Esophagus (tissue), 2 donors: ENCODE measurements around the gene C12orf50. TPM values are rescaled to one million over a fixed set of nuclear protein-coding genes. Genes with fewer than 3 reads are reported as not detected.

Experiments
- H3K27ac ChIP-seq, 2 donors: one replicate each; pipeline ENCODE4 v1.5.1; 2013; ENCODE audit warnings: low read depth in 2 of 2, mild to moderate bottlenecking in 2 of 2, inconsistent platforms in 1 of 2, low read length in 1 of 2, moderate library complexity in 1 of 2
- H3K27me3 ChIP-seq, 2 donors: one replicate each; pipeline ENCODE4 v1.6.1; 2013; ENCODE audit warnings: low read length in 2 of 2, control low read depth in 1 of 2, mild to moderate bottlenecking in 1 of 2; ENCODE audit not compliant: insufficient read depth in 2 of 2, control insufficient read depth in 1 of 2
- H3K36me3 ChIP-seq, 2 donors: one replicate each; pipeline ENCODE4 v1.6.1; 2013; ENCODE audit warnings: low read length in 1 of 2; ENCODE audit not compliant: control insufficient read depth in 2 of 2, insufficient read depth in 2 of 2
- H3K4me1 ChIP-seq, 2 donors: one replicate each; pipeline ENCODE4 v1.6.1; 2013; ENCODE audit warnings: low read length in 1 of 2; ENCODE audit not compliant: control insufficient read depth in 2 of 2, insufficient read depth in 2 of 2
- H3K4me3 ChIP-seq, 2 donors: one replicate each; pipeline ENCODE4 v1.5.1; 2013; ENCODE audit warnings: low read length in 2 of 2, mild to moderate bottlenecking in 2 of 2, low read depth in 1 of 2, moderate library complexity in 1 of 2
- H3K9me3 ChIP-seq, 2 donors: one replicate each; pipeline ENCODE4 v1.6.1; 2013; ENCODE audit warnings: mild to moderate bottlenecking in 2 of 2, low read depth in 1 of 2, low read length in 1 of 2, moderate library complexity in 1 of 2; ENCODE audit not compliant: control insufficient read depth in 2 of 2, insufficient read depth in 1 of 2
- WGBS, 2 donors: extraction: QIAGEN DNeasy Blood & Tissue Kit; methylation state at CpG; one replicate each; pipeline ENCODE4 v1.1.7; 2013; 5-methylcytosine and 5-hydroxymethylcytosine counted together
- polyA plus RNA-seq, 2 donors: library from polyadenylated mRNA; stranded (reverse); fragments of 200-250 nt; gene quantifications; one replicate each; pipeline ENCODE4 v1.2.3, GENCODE V29; 2013
- donor health status: healthy with polysubstance abuse.
- donor health status: Bipolar disorder and iron deficiency.

Gene C12orf50, protein sequence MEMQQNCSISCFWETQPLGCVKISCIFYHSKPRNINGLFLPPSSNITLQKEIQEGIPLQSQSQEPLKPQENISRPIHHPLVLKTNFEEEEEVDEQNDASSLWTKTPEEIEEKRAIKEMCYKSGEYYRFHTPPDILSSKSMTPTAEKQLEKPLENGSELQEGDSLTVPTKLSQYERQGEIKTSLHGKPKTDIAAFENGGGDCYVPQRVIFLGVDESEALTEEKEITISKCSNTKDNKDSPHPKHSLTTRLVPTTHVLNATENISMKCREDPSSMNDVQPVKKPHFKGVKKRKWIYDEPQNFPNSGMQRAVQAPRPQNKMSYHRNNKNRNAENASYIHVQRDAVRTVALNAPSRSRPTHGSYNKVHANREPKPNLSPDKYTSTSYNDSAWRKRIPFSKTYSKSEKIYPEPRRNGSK
- not detected for polyA plus RNA-seq

DNA sequence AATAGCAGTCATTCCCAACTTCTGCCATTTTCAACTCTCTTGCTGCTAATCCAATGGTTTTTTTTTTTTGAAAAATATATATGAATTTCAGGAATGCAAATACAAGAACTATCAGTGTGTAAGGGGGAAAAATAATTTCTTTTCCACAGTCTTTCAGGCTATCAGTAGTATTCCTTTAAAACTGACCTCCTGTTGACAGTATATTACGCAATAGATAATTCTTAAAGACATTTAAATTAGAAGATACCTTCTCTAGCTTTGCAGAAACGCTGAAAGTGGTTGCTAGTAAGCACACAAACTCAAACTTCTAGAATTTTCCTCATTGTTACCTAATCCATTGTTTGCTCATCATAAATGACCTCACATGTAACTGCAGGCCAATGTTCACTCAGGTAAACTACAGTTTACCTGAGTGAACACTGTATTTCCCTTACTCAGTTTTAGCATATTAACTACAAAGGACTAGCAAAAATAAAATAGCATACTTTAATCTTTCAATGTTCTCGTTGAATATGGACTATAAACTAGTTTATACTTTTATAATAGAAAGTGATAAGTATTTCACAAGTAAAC lies at the start of gene C12orf50:
TSS of gene C12orf50 (minus strand) at position 309 of the 573 bp plus-strand sequence. CDS start 2,439 bp downstream, outside the sequence.
- Histone ChIP-seq H3K27ac (no peak within 1 kb of the TSS), H3K27me3 (no peaks in the 10 kb centered on the region), H3K4me3 (no peak within 1 kb of the TSS), H3K4me1 (no peaks in the 10 kb centered on the region), H3K36me3 (no peaks in the 10 kb centered on the region), H3K9me3 (no peaks in the 10 kb centered on the region)
- 49 to 52% methylated on average over 3 of the region's 3 CpGs for WGBS, 2 donors

DNA sequence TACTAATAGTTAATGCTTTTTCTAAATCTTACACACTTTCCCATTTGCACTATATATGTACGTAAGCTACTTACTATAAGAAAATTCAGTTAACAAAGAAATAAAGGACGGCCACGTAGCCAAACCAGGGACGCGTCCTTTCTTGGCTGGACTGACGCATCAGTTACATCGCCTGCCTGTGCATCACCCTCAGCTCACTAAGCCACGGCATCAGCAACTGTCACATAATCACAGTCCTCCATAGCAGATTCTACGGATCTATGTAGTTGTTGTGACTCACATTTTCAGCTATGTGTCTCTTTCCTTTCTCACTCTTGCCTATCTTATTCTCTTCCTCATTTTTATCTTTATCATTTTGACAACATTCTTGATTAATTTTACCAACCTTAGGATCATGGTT lies 38.1 kb upstream of the C12orf50 start:
- H3K36me3 ChIP-seq, result no peaks in the 10 kb centered on the region
- H3K4me1 ChIP-seq, result no peaks in the 10 kb centered on the region
- no peak overlapping the region for H3K4me3 ChIP-seq
- H3K27me3 ChIP-seq, result no peaks in the 10 kb centered on the region
- no peak overlapping the region for H3K27ac ChIP-seq
- H3K9me3 ChIP-seq, result no peaks in the 10 kb centered on the region
- WGBS, 2 donors, result 98% methylated on average over 9 of the region's 9 CpGs

DNA sequence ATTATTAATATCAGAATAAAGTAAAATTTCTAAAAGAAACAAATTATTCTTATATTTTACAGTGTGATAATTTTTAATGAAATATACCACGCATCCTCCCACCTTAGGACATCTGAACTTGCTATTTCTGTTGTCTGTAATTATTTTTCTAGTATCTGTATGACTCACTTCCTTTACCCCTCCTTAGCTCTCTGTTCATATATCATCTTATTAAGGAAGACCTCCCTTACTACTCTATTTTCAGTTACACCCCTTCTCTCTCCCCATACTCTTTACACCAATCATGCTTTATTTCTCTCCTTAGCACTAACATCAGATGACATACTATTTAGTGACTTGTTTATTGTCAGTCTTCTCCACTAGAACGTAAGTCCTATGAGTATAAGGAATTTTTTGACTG lies 34.2 kb upstream of the C12orf50 start:
- Histone ChIP-seq H3K9me3 (no peaks in the 10 kb centered on the region), H3K36me3 (no peaks in the 10 kb centered on the region), H3K4me1 (no peaks in the 10 kb centered on the region), H3K4me3 (no peak overlapping the region), H3K27me3 (no peaks in the 10 kb centered on the region), H3K27ac (no peak overlapping the region)
- 88 to 89% methylated on average over 2 of the region's 2 CpGs for WGBS, 2 donors

DNA sequence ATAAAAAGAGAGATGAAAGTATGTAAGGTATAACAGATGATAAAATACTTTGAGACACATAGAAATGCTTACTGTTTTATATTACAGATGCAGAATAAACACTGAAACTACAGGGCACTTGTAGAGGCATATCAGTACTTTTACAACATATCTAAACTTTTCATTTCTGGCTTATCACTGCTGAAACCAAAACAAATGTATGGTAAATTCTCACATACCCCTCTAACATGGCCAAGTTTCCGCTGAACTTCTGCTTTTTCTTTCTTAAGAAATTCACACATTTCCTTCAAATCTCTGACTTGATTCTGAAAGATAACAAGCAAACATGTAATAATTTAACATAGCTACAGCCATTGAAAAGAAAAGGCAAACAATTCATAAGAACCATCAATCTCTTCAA lies 33.3 kb upstream of the C12orf50 start:
- WGBS, 2 donors, result 83 to 90% methylated on average over 1 of the region's 1 CpG
- no peaks in the 10 kb centered on the region for H3K4me1 ChIP-seq
- H3K36me3 ChIP-seq, result no peaks in the 10 kb centered on the region
- no peaks in the 10 kb centered on the region for H3K27me3 ChIP-seq
- no peak overlapping the region for H3K27ac ChIP-seq
- H3K4me3 ChIP-seq, result no peak overlapping the region
- H3K9me3 ChIP-seq, result no peaks in the 10 kb centered on the region

DNA sequence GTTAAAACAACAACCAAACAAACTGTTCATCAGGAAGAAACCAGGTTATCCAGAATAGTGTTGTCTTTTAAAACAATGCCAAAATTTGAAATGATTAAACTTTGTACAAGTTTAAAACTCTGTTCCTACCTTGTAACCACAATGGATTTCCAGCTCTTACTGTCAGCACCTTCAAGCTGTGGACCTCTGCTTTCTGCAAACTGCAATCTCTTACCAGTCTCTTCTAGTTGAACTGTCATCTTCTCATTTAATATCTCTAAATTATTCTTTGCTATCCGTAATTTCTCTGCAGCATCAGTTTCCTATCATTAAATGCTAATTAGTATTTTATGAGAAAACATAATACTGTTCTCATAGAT lies 29.5 kb upstream of the C12orf50 start:
- whole genome bisulfite sequencing, 2 donors, result 96 to 98% methylated on average over 1 of the region's 1 CpG
- no peaks in the 10 kb centered on the region for H3K27me3 ChIP-seq
- no peaks in the 10 kb centered on the region for H3K36me3 ChIP-seq
- H3K9me3 ChIP-seq, result no peaks in the 10 kb centered on the region
- no peaks in the 10 kb centered on the region for H3K4me1 ChIP-seq
- no peak overlapping the region for H3K27ac ChIP-seq
- H3K4me3 ChIP-seq, result no peak overlapping the region

DNA sequence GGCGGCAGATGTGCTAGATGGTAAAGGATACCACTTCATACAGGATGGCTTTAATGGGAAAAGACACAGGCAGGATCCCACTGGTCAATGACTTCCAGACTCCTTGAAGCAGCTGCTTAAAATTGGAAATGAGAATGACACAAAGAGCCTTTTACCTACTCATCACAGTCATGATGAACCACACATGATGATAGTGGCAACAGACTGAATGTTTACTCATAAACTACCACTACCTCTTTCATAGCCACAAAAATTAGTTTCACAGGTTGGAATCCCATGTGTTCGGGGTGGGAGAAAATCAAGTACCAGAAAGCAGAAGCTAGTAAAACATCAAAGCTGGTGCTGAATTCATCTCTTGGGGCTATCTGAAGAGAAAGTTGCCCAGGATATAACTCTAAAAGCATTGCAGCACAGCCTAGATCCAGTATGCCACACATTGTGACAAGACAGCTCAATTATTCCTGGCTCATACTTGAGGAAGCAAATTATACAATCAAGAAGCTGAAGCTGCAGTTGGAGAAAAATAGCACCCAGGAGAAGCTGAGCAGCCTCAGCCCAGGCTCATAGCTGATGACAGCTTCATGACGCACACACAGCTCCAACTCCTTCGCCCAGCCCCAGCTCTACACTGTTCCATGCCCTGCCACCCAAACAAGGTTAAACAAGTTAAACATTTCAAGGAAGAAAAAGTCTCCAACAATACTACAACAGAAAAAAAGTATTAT lies 29.0 kb upstream of the C12orf50 start:
- H3K4me3 ChIP-seq, result no peak overlapping the region
- no peaks in the 10 kb centered on the region for H3K27me3 ChIP-seq
- no peaks in the 10 kb centered on the region for H3K4me1 ChIP-seq
- no peaks in the 10 kb centered on the region for H3K36me3 ChIP-seq
- no peaks in the 10 kb centered on the region for H3K9me3 ChIP-seq
- no peak overlapping the region for H3K27ac ChIP-seq
- 84 to 94% methylated on average over 4 of the region's 4 CpGs for WGBS, 2 donors

DNA sequence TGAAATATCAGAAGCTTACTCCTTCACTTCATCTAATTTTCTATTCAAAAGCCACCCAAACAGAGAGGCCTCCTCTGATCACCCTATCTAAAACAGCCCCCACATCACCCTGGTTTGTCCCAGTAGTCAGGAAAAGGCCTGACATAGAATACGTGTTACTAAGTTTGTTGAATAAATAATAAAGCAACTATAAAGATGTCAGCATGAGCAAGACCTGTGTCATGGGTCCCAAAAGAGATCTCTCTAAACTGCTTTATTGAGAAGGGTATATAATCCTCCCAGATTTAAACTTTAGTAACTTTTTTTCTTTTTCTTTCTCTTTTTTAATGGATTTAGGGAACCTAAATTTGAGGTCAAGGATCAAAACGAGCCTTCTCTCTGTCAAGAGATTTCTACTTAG lies 27.4 kb upstream of the C12orf50 start:
- no peaks in the 10 kb centered on the region for H3K4me1 ChIP-seq
- 77 to 83% methylated on average over 2 of the region's 2 CpGs for WGBS, 2 donors

DNA sequence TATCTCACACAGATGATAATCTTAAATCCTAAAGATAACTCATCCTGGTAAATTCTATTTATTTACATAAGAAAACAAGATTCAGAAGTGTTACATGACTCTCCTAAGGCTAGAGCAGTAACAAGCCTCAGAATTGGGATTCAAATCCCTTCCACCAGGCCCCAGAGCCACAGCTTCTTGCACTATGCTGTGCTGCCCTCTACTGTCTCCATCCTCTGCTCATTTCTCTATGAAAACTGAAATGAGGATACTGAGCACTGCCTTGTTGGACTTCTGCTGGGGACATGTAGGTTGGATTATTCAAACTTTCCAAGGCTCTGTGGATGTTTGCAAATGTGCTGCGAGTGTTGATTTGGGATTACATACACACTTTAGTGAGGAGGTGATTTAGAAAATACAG lies 23.5 kb upstream of the C12orf50 start:
- H3K4me1 ChIP-seq, result no peaks in the 10 kb centered on the region
- 87 to 97% methylated on average over 1 of the region's 1 CpG for WGBS, 2 donors
- peaks cover 0 to 1% of the 10 kb centered on the region in 2 donors for H3K36me3 ChIP-seq
- no peak overlapping the region for H3K27ac ChIP-seq
- no peak overlapping the region for H3K4me3 ChIP-seq
- no peaks in the 10 kb centered on the region for H3K9me3 ChIP-seq
- no peaks in the 10 kb centered on the region for H3K27me3 ChIP-seq

More for the DNA sequence above, 27.4 kb upstream of the C12orf50 start:
- H3K27me3 ChIP-seq, result no peaks in the 10 kb centered on the region
- no peak overlapping the region for H3K27ac ChIP-seq
- no peaks in the 10 kb centered on the region for H3K36me3 ChIP-seq
- H3K4me3 ChIP-seq, result no peak overlapping the region
- H3K9me3 ChIP-seq, result no peaks in the 10 kb centered on the region

DNA sequence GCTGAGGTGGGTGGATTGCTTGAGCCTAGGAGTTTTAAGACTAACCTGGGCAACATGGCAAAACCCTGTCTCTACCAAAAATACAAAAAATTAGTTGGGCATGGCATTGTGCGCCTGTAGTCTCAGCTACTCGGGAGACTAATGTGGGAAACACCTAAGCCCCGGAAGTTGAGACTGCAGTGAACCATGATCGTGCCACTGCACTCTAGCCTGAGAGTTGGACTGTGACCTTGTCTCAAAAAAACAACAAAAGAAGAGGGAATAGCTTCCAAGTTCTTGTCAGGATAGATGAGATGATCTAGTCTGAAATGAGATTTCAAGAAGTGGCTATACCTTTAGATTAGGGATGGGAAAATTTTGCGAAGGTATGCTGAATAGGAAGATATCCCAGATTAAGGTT lies 14.8 kb upstream of the C12orf50 start:
- H3K36me3 ChIP-seq, result peaks cover 3 to 7% of the 10 kb centered on the region in 2 donors

More for the DNA sequence above, 14.8 kb upstream of the C12orf50 start:
- Histone ChIP-seq H3K4me3 (no peak overlapping the region), H3K27ac (no peak overlapping the region), H3K4me1 (no peaks in the 10 kb centered on the region), H3K9me3 (no peaks in the 10 kb centered on the region), H3K27me3 (no peaks in the 10 kb centered on the region)
- WGBS, 2 donors, result 94 to 99% methylated on average over 5 of the region's 5 CpGs
